ENCODE measurements around the gene LPCAT4.

The LPCAT4 gene

GRCh38 chr15:34331809-34332208 lies 35.2 kb downstream of the LPCAT4 start:
- peaks cover 10% of the 10 kb centered on the region; the same call in 1 of the 2 replicates for H3F3A ChIP-seq (ENCODE audit: control insufficient read depth, insufficient read depth)
- no peak overlapping the region for H3K4me2 ChIP-seq (ENCODE audit: low read length)
- no peaks in the 10 kb centered on the region for H3K36me3 ChIP-seq (ENCODE audit: control insufficient read depth, low read length)
- H3K27ac ChIP-seq (ENCODE audit: low read depth, low read length): no peak overlapping the region
- H3K9me2 ChIP-seq (replicated peaks; ENCODE audit: control insufficient read depth, low read length): no peaks in the 10 kb centered on the region
- H3K4me1 ChIP-seq (ENCODE audit: control insufficient read depth, low read length): peaks cover 55% of the 10 kb centered on the region
- no peak overlapping the region for H3K4me3 ChIP-seq (ENCODE audit: low read length)
- H3K79me2 ChIP-seq (ENCODE audit: control insufficient read depth, low read length): no peaks in the 10 kb centered on the region
- no peaks in the 10 kb centered on the region for H4K20me1 ChIP-seq (ENCODE audit: control insufficient read depth, insufficient read depth, low read depth, low read length)
- H3K9me3 ChIP-seq (ENCODE audit: control insufficient read depth, insufficient read depth, low read length): no peaks in the 10 kb centered on the region
- no peak for TF ChIP-seq EZH2phosphoT487 (IDR thresholded peaks at IDR 0.05; ENCODE audit: borderline replicate concordance, low read length)
- TF ChIP-seq, protein P1, sequence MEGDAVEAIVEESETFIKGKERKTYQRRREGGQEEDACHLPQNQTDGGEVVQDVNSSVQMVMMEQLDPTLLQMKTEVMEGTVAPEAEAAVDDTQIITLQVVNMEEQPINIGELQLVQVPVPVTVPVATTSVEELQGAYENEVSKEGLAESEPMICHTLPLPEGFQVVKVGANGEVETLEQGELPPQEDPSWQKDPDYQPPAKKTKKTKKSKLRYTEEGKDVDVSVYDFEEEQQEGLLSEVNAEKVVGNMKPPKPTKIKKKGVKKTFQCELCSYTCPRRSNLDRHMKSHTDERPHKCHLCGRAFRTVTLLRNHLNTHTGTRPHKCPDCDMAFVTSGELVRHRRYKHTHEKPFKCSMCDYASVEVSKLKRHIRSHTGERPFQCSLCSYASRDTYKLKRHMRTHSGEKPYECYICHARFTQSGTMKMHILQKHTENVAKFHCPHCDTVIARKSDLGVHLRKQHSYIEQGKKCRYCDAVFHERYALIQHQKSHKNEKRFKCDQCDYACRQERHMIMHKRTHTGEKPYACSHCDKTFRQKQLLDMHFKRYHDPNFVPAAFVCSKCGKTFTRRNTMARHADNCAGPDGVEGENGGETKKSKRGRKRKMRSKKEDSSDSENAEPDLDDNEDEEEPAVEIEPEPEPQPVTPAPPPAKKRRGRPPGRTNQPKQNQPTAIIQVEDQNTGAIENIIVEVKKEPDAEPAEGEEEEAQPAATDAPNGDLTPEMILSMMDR (IDR thresholded peaks at IDR 0.05; ENCODE audit: low read depth, low read length, poor library complexity, severe bottlenecking): no peak
- no peaks in the 10 kb centered on the region; the same call in 1 of the 2 replicates for H3K27me3 ChIP-seq (ENCODE audit: control insufficient read depth, low read length)

DNA sequence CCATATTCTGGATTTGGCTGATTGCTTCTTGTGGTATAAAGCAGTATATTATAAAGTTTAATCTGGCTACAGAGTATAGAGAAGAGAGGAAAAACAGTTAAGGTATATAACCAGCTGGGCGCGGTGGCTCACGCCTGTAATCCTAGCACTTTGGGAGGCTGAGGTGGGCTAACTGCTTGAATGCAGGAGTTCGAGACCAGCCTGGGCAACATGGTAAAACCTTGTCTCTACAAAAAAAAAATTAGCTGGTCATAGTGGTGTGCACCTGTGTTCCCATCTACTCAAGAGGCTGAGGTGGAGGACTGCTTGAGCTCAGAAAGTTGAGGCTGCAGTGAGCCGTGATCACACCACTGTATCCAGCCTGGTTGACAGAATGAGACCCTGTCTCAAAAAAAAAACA lies 36.7 kb downstream of the LPCAT4 start:
- TF ChIP-seq EZH2phosphoT487 (IDR thresholded peaks at IDR 0.05; ENCODE audit: borderline replicate concordance, low read length): no peak
- TF ChIP-seq, protein P1 (IDR thresholded peaks at IDR 0.05; ENCODE audit: low read depth, low read length, poor library complexity, severe bottlenecking): no peak
- no peaks in the 10 kb centered on the region for H3K36me3 ChIP-seq (ENCODE audit: control insufficient read depth, low read length)
- peaks cover 46% of the 10 kb centered on the region for H3K4me1 ChIP-seq (ENCODE audit: control insufficient read depth, low read length)
- H3K4me3 ChIP-seq (ENCODE audit: low read length): no peak overlapping the region
- no peaks in the 10 kb centered on the region for H3K9me3 ChIP-seq (ENCODE audit: control insufficient read depth, insufficient read depth, low read length)
- H3K9me2 ChIP-seq (replicated peaks; ENCODE audit: control insufficient read depth, low read length): no peaks in the 10 kb centered on the region
- no peak overlapping the region for H3K27ac ChIP-seq (ENCODE audit: low read depth, low read length)
- H3F3A ChIP-seq (ENCODE audit: control insufficient read depth, insufficient read depth): peaks cover 5% of the 10 kb centered on the region; the same call in 1 of the 2 replicates
- H3K4me2 ChIP-seq (ENCODE audit: low read length): no peak overlapping the region
- H3K27me3 ChIP-seq (ENCODE audit: control insufficient read depth, low read length): no peaks in the 10 kb centered on the region
- H3K79me2 ChIP-seq (ENCODE audit: control insufficient read depth, low read length): no peaks in the 10 kb centered on the region
- H4K20me1 ChIP-seq (ENCODE audit: control insufficient read depth, insufficient read depth, low read depth, low read length): no peaks in the 10 kb centered on the region

DNA sequence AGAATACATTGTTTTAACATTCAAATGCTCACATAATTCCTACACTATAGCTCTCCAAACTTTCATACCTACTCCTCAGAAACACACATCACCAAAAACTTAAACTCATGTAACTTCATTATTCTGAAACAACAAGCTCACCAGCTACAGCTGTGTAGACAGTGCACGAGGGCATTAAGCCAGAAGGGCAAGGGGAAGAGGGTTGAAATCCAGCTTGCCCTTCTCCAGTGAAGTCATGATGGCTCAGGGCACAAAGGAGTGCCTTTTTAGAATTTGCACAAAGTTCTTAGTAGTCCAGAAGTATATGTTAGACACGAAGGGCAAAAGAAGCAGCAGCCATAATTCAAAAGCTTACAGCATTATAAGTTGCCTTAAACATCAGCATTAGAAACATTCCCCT lies 38.0 kb downstream of the LPCAT4 start:
- Histone ChIP-seq H3K4me2 (ENCODE audit: low read length) (no peak overlapping the region), H3K4me3 (ENCODE audit: low read length) (no peak overlapping the region), H3K36me3 (ENCODE audit: control insufficient read depth, low read length) (no peaks in the 10 kb centered on the region), H4K20me1 (ENCODE audit: control insufficient read depth, insufficient read depth, low read depth, low read length) (no peaks in the 10 kb centered on the region), H3K79me2 (ENCODE audit: control insufficient read depth, low read length) (no peaks in the 10 kb centered on the region), H3K9me3 (ENCODE audit: control insufficient read depth, insufficient read depth, low read length) (no peaks in the 10 kb centered on the region), H3K27me3 (ENCODE audit: control insufficient read depth, low read length) (no peaks in the 10 kb centered on the region), H3K27ac (ENCODE audit: low read depth, low read length) (no peak overlapping the region), H3K4me1 (ENCODE audit: control insufficient read depth, low read length) (peaks cover 34% of the 10 kb centered on the region), H3F3A (ENCODE audit: control insufficient read depth, insufficient read depth) (peaks cover 2% of the 10 kb centered on the region; the same call in 1 of the 2 replicates), H3K9me2 (replicated peaks; ENCODE audit: control insufficient read depth, low read length) (no peaks in the 10 kb centered on the region)
- TF ChIP-seq, protein P1 (IDR thresholded peaks at IDR 0.05; ENCODE audit: low read depth, low read length, poor library complexity, severe bottlenecking): no peak
- TF ChIP-seq EZH2phosphoT487 (IDR thresholded peaks at IDR 0.05; ENCODE audit: borderline replicate concordance, low read length): no peak

Measured in DOHH2 (cell line).